Erythroblast (primary cell): ENCODE measurements around the gene RASA3.

Source experiments
- DNase-seq, 2 experiments: peaks; one replicate each; lab custom pipeline; 2025; lab: John Stamatoyannopoulos, UW
- GATA1 ChIP-seq: IDR thresholded peaks from 2 replicates; pipeline ENCODE4 v1.6.1; 2011; ENCODE audit warnings: low read depth, mild to moderate bottlenecking, control low read depth, low read length, moderate library complexity
- POLR2A ChIP-seq: IDR thresholded peaks from 2 replicates; pipeline ENCODE4 v1.6.1; 2011; ENCODE audit warnings: mild to moderate bottlenecking, low read length

Gene RASA3

DNA sequence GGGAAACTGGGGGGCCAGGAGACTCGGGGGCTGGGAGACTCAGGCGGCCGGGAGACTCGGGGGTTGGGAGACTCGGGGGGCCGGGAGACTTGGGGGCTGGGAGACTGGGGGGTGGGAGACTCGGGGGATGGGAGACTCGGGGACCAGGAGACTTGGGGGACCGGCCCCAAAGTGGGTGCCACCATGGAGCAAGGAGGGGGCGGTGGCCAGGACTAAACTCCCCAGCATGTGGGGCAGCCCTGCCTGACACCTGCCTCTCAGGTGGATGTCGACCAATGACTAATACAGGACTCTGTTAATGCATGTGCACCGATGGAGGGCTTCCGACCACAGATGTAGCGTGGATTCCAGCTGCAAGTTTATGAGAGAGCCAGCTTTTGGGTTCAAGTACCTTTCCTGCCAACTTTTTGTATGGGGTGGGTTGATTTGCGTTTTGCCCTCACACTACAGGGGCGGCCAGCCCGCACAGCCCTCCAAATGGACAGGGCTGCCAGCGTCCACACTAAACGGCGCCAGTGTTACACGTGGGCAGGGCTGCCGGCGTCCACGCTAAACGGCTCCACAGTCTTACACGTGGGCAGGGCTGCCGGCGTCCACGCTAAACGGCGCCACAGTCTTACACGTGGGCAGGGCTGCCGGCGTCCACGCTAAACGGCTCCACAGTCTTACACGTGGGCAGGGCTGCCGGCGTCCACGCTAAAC is 62.2 kb downstream of the RASA3 start:
- DNase-seq = no peak

GRCh38 chr13:114069376-114070097 is 62.9 kb downstream of the RASA3 start:
- TF ChIP-seq GATA1 (no peak), POLR2A (no peak)
- no peak for DNase-seq

More for the DNA sequence above, 62.2 kb downstream of the RASA3 start:
- TF ChIP-seq POLR2A (no peak), GATA1 (no peak)

DNA sequence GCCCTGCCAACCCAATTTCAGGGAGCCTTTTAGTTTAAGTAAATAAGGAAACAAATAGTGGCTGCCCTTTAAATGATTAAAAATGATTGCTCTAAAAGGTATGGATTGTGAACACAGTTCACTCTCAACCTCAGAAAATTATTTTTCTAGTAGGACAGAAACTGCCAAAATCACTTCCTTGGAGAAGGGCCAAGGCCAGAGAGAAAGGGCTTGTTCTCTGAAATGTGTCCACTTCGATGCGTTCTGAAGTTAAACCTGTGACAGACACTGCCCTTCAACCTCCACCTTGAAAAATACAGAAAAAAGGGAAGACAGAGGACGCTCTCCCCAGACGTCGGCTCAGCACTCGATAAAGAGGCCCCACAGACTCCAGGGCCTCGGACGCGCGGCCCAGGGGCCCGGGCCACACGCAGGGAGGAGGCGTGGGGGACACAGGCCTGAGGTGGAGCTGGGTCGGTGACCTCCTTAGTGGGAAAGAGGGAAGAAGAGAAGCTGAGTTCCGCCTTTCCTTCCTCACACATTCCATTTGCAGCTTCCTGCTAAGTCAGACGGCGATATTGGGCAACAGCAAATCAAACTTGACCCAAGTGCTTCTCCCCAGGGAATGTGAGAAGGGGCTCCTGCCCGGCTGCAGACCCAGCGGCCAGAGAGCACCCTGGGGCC is 63.6 kb downstream of the RASA3 start:
- no peak for DNase-seq
- TF ChIP-seq GATA1 (no peak), POLR2A (no peak)

GRCh38 chr13:114067886-114068651 is 64.4 kb downstream of the RASA3 start:
- no peak for DNase-seq
- TF ChIP-seq POLR2A = no peak
- TF ChIP-seq GATA1 = no peak

GRCh38 chr13:114067381-114067885 is 65.0 kb downstream of the RASA3 start:
- DNase-seq = peak in 1 of 2 experiments; percentile 19
- TF ChIP-seq GATA1 (no peak), POLR2A (no peak)

DNA sequence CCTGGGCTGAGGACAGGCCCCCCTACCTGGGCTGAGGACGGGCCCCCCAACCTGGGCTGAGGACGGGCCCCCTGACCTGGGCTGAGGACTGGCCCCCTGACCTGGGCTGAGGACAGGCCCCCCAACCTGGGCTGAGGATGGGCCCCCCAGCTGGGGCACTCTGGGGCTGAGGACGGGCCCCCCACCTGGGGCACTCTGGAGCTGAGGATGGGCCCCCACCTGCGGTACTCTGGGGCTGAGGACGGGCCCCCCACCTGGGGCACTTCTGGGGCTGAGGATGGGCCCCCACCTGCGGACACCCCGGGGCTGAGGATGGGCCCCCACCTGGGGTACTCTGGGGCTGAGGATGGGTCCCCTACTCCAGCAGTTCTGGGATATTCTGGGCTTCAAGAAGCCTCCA is 65.5 kb downstream of the RASA3 start:
- no peak for DNase-seq
- TF ChIP-seq POLR2A = no peak
- TF ChIP-seq GATA1 = no peak

- TF ChIP-seq POLR2A (no peak), GATA1 (no peak)
- no peak for DNase-seq
These were observed 66.3 kb downstream of the RASA3 start for GRCh38 chr13:114065926-114066774.

GRCh38 chr13:114065141-114065925 is 67.1 kb downstream of the RASA3 start:
- peak; percentile 73 to 90 for DNase-seq
- TF ChIP-seq POLR2A = no peak
- no peak for TF ChIP-seq GATA1

GRCh38 chr13:114064450-114065140 is 67.8 kb downstream of the RASA3 start:
- no peak for TF ChIP-seq GATA1
- TF ChIP-seq POLR2A = no peak
- no peak for DNase-seq

DNA sequence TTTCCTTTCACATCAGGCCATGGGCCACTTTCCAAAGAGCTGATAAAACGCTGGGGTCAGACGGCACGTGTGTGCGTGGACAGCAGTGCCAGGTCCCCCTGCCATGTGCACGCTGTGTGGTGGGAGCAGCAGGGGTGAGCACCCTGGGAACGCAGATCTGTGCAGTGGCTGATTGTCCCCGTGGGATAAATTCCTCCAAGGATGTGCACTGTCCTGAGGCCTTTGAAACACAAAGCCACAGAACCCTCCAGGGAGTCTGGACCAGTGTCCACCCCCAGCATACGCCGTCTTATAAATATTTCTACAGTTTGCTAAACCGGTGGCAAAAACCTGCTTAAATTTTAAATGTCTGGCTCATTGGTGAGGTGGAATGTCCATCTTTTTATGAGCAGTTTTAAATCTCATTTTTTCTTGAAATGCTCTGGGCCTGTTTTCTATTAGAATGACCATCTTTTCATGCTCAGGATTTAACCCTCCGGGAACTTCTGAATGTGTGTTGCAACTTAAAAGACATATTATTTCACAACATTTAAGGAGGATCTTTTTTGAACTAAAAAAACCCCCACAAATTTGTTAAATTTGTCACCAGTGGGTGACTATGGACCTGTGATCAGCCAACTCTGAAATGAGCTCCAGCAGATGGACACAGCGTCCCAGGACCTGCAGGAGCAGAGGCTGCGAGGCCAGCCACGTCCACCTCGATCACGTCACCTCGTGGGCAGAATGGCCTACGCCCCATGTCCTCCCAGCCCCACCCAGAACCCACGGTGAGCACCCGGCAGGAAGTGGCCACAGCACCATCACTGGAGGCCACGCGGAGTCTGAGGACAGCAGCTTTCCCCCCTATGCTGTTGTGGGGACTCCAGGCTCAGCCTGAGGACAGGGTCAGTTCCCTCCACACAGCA is 68.6 kb downstream of the RASA3 start:
- no peak for TF ChIP-seq GATA1
- TF ChIP-seq POLR2A = no peak
- DNase-seq = peak in 1 of 2 experiments; percentile 23

DNA sequence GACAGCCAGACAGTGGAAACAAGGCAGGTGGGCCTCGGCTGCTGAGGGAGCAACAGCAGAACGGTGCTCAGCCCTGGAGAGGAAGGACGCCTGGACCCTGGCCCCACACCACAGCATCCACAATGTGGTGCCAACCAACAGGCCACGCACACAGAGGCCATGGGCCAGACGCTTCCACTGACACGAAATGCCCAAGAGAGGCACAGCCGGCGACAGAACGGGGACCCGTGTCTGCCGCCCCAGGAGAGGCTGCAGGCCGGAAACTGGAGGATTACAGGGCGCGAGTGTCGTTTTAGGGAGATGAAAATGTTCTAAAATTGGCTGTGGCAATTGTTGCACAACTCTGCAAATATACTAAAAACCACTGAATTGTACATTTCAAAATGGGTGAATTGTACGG is 69.7 kb downstream of the RASA3 start:
- no peak for DNase-seq
- no peak for TF ChIP-seq GATA1
- no peak for TF ChIP-seq POLR2A

- TF ChIP-seq GATA1 = no peak
- no peak for TF ChIP-seq POLR2A
- no peak for DNase-seq
These were observed 70.1 kb downstream of the RASA3 start for GRCh38 chr13:114062341-114062740.
